Kidney (tissue), 14 donors: ENCODE measurements around the gene KLK1. TPM values are rescaled to one million over a fixed set of nuclear protein-coding genes. Genes with fewer than 3 reads are reported as not detected.

ENCODE experiments used
- DNase-seq, 5 donors: peaks; one replicate each; pipeline ENCODE4 v3.0.0-alpha.2; 2013 to 2020
- FAIRE-seq: peaks from 2 replicates; lab custom pipeline; 2012; peaks lifted over from hg19 to GRCh38; lab: Jason Lieb, UNC
- H3K27ac ChIP-seq, 2 donors: one replicate each; pipeline ENCODE4 v1.7.0; 2013; ENCODE audit warnings: low read depth in 2 of 2, low read length in 2 of 2, inconsistent platforms in 1 of 2
- H3K27me3 ChIP-seq: one replicate; pipeline ENCODE4 v1.7.1; 2013; ENCODE audit warnings: low read length, inconsistent platforms; ENCODE audit not compliant: control insufficient read depth, insufficient read depth
- H3K36me3 ChIP-seq, 3 donors: one replicate each; pipeline versions ENCODE4 v1.7.0 to v1.7.1; 2013; ENCODE audit warnings: low read length in 3 of 3, control low read depth in 1 of 3, inconsistent platforms in 1 of 3; ENCODE audit not compliant: insufficient read depth in 3 of 3, control insufficient read depth in 2 of 3
- H3K4me1 ChIP-seq, 3 donors: one replicate each; pipeline versions ENCODE4 v1.7.0 to v1.7.1; 2013; ENCODE audit warnings: low read length in 3 of 3, inconsistent platforms in 1 of 3, low read depth in 1 of 3; ENCODE audit not compliant: control insufficient read depth in 2 of 3, insufficient read depth in 2 of 3
- H3K4me3 ChIP-seq, 3 donors: one replicate each; pipeline versions ENCODE4 v1.7.0 to v1.8.1; 2013; ENCODE audit warnings: low read length in 3 of 3, control low read depth in 1 of 3, inconsistent platforms in 1 of 3
- H3K9ac ChIP-seq, 3 donors: one replicate each; pipeline versions ENCODE4 v1.7.0 to v1.7.1; 2013; ENCODE audit warnings: low read length in 3 of 3, control low read depth in 1 of 3, inconsistent platforms in 1 of 3
- H3K9me3 ChIP-seq, 3 donors: one replicate each; pipeline versions ENCODE4 v1.7.0 to v1.7.1; 2013; ENCODE audit warnings: low read length in 3 of 3, control low read depth in 1 of 3, inconsistent platforms in 1 of 3; ENCODE audit not compliant: control insufficient read depth in 2 of 3, insufficient read depth in 1 of 3
- CTCF ChIP-seq: IDR thresholded peaks from 3 replicates; pipeline ENCODE4 v1.5.1; 2012; ENCODE audit warnings: mild to moderate bottlenecking, moderate library complexity, borderline replicate concordance; ENCODE audit not compliant: insufficient read depth; ENCODE audit errors: extremely low read depth
- intact Hi-C: fragments of 100-400 bp; cut with DNase I; formaldehyde crosslinking; loops from one replicate; pipeline ENCODE4 v1.11.1; 2022
- polyA plus RNA-seq: library from polyadenylated mRNA; stranded (reverse); fragments of 350-450 nt; fragmentation: Illumina TruSeq; extraction: RNeasy Lipid Tissue Mini Kit (QIAGEN cat#74804); gene quantifications from one replicate; pipeline ENCODE4 v1.2.3, GENCODE V29; 2014; ENCODE audit warnings: low read depth, low replicate concordance; ENCODE audit not compliant: insufficient read depth
- total RNA-seq: library from RNA; stranded (reverse); fragmentation: NEBNext Ultra II Directional; extraction: Animal tissue kit (Norgen Biotek cat#: 25700); gene quantifications from one replicate; pipeline ENCODE4 v1.2.1, GENCODE V29; 2021
- donor health status: control.
- donor health status: control.
- donor health status: control.
- donor health status: control.
- donor health status: control.
- donor health status: DM: yes; HTN: yes; CAD: no.
- donor health status: Normal renal cell carcinoma (clear cell type).

KLK1 gene
- total and polyA plus RNA-seq, 2 donors from 2014 or later: 0.41 to 827 TPM

GRCh38 chr19:50803633-50804419 is 19.8 kb downstream of the KLK1 start:
- Histone ChIP-seq H3K27me3 (no peaks in the 10 kb centered on the region), H3K36me3 (peaks cover 0 to 2% (median 0%) of the 10 kb centered on the region in 3 donors), H3K4me1 (peaks cover 0 to 8% (median 3%) of the 10 kb centered on the region in 3 donors), H3K9me3 (no peaks in the 10 kb centered on the region), H3K27ac (peak overlapping the region; percentile 99 to 100), H3K9ac (peak overlapping the region; percentile 67 to 99 (median 80)), H3K4me3 (peak overlapping the region; percentile 79 to 94 (median 81))
- FAIRE-seq (no peak), DNase-seq (peak in 2 of 5 donors; percentile 56 to 66)
- TF ChIP-seq CTCF: no peak
- intact Hi-C loops: no loop called here

GRCh38 chr19:50801107-50801506 is 22.5 kb downstream of the KLK1 start:
- no peak overlapping the region for H3K4me3 ChIP-seq
- intact Hi-C loops: no loop called here
- H3K27me3 ChIP-seq: no peaks in the 10 kb centered on the region
- H3K27ac ChIP-seq: no peak overlapping the region
- FAIRE-seq (no peak), DNase-seq (no peak)
- TF ChIP-seq CTCF: no peak
- H3K36me3 ChIP-seq: peaks cover 2 to 10% (median 6%) of the 10 kb centered on the region in 3 donors
- no peak overlapping the region for H3K9ac ChIP-seq
- no peaks in the 10 kb centered on the region for H3K9me3 ChIP-seq
- peaks cover 0 to 8% (median 3%) of the 10 kb centered on the region in 3 donors for H3K4me1 ChIP-seq

GRCh38 chr19:50799547-50799851 is 24.1 kb downstream of the KLK1 start:
- intact Hi-C loops: no loop called here
- DNase-seq (no peak), FAIRE-seq (no peak)
- no peak overlapping the region for H3K4me3 ChIP-seq
- no peak overlapping the region for H3K27ac ChIP-seq
- peaks cover 2 to 10% (median 6%) of the 10 kb centered on the region in 3 donors for H3K36me3 ChIP-seq
- no peaks in the 10 kb centered on the region for H3K9me3 ChIP-seq
- H3K9ac ChIP-seq: no peak overlapping the region
- peaks cover 0 to 10% (median 3%) of the 10 kb centered on the region in 3 donors for H3K4me1 ChIP-seq
- TF ChIP-seq CTCF: no peak
- H3K27me3 ChIP-seq: no peaks in the 10 kb centered on the region
